HEK293 (cell line): ENCODE results near the gene LHFPL3.

ENCODE experiments used
- CTCF ChIA-PET: fragments of 350-600 bp; formaldehyde crosslinking; extraction: SDS; loops from one replicate; lab custom pipeline; 2021; ENCODE audit warnings: antibody characterized with exemption; lab: Yijun Ruan, JAX
- POLR2A ChIA-PET: fragments of 300-600 bp; formaldehyde crosslinking; extraction: SDS; loops from one replicate; lab custom pipeline; 2020; ENCODE audit warnings: antibody characterized with exemption, inconsistent platforms; lab: Yijun Ruan, JAX
- H3K27ac ChIP-seq: fragments of 200-500 bp; sonication (Bioruptor generic); 2 replicates; pipeline ENCODE4 v1.5.1; 2014; ENCODE audit warnings: low read depth, low read length, control low read depth, inconsistent platforms; ENCODE audit errors: extremely low read depth
- H3K36me3 ChIP-seq, 2 experiments: fragments of 200-500 bp in 1 of 2; sonication (Bioruptor generic) in 1 of 2; 1 replicate in 1 of 2; 2 replicates in 1 of 2; pipeline ENCODE4 v1.5.1; 2014 to 2017; ENCODE audit warnings: inconsistent platforms in 2 of 2, low read length in 2 of 2; ENCODE audit not compliant: control insufficient read depth in 2 of 2, insufficient read depth in 1 of 2
- H3K4me1 ChIP-seq: fragments of 200-500 bp; sonication (Bioruptor generic); 2 replicates; pipeline ENCODE4 v1.5.1; 2014; ENCODE audit warnings: mild to moderate bottlenecking, low read length, inconsistent platforms; ENCODE audit not compliant: control insufficient read depth, insufficient read depth
- H3K4me3 ChIP-seq: 2 replicates; pipeline ENCODE4 v1.5.1; 2011; ENCODE audit warnings: low read depth, mild to moderate bottlenecking, control low read depth, low read length, moderate library complexity
- H3K9me3 ChIP-seq: fragments of 200-500 bp; sonication (Bioruptor generic); 2 replicates; pipeline ENCODE4 v1.5.1; 2014; ENCODE audit warnings: low read depth, low read length, inconsistent platforms; ENCODE audit not compliant: control insufficient read depth, insufficient read depth
- FEZF1 ChIP-seq: fragments of 450-650 bp; formaldehyde crosslinking; IDR thresholded peaks from 2 replicates; pipeline ENCODE4 v1.5.1; 2016; ENCODE audit warnings: missing biosample characterization, missing genetic modification characterization
- GLIS2 ChIP-seq: fragments of 450-650 bp; formaldehyde crosslinking; IDR thresholded peaks from 2 replicates; pipeline ENCODE4 v1.5.1; 2016; ENCODE audit warnings: missing biosample characterization, missing genetic modification characterization
- KLF1 ChIP-seq: fragments of 450-650 bp; formaldehyde crosslinking; IDR thresholded peaks from 2 replicates; pipeline ENCODE4 v1.5.1; 2016; ENCODE audit warnings: missing biosample characterization, missing genetic modification characterization
- KLF16 ChIP-seq: fragments of 450-650 bp; formaldehyde crosslinking; IDR thresholded peaks from 2 replicates; pipeline ENCODE4 v1.5.1; 2017; ENCODE audit warnings: missing biosample characterization, missing genetic modification characterization
- MYNN ChIP-seq: fragments of 450-650 bp; formaldehyde crosslinking; IDR thresholded peaks from 2 replicates; pipeline ENCODE4 v1.5.1; 2016; ENCODE audit warnings: missing biosample characterization, missing genetic modification characterization, borderline replicate concordance
- PRDM4 ChIP-seq: fragments of 450-650 bp; formaldehyde crosslinking; IDR thresholded peaks from 2 replicates; pipeline ENCODE4 v1.5.1; 2017; ENCODE audit warnings: missing biosample characterization, missing genetic modification characterization
- ZBTB20 ChIP-seq: fragments of 450-650 bp; formaldehyde crosslinking; IDR thresholded peaks from 2 replicates; pipeline ENCODE4 v1.5.1; 2016; ENCODE audit warnings: missing biosample characterization, missing genetic modification characterization
- ZFP3 ChIP-seq: fragments of 450-650 bp; formaldehyde crosslinking; IDR thresholded peaks from 2 replicates; pipeline ENCODE4 v1.5.1; 2016; ENCODE audit warnings: low read depth, missing biosample characterization, missing genetic modification characterization
- ZNF10 ChIP-seq: fragments of 450-650 bp; formaldehyde crosslinking; IDR thresholded peaks from 2 replicates; pipeline ENCODE4 v1.5.1; 2017; ENCODE audit warnings: missing biosample characterization, missing genetic modification characterization
- ZNF133 ChIP-seq: fragments of 450-650 bp; formaldehyde crosslinking; IDR thresholded peaks from 2 replicates; pipeline ENCODE4 v1.5.1; 2016; ENCODE audit warnings: missing biosample characterization, missing genetic modification characterization
- ZNF19 ChIP-seq: fragments of 450-650 bp; formaldehyde crosslinking; IDR thresholded peaks from 2 replicates; pipeline ENCODE4; 2016; ENCODE audit warnings: missing biosample characterization, missing genetic modification characterization, low read depth
- ZNF2 ChIP-seq: fragments of 450-650 bp; formaldehyde crosslinking; IDR thresholded peaks from 2 replicates; pipeline ENCODE4 v1.5.1; 2016; ENCODE audit warnings: missing biosample characterization, missing genetic modification characterization
- ZNF23 ChIP-seq: fragments of 450-650 bp; formaldehyde crosslinking; IDR thresholded peaks from 2 replicates; pipeline ENCODE4 v1.5.1; 2016; ENCODE audit warnings: missing biosample characterization, missing genetic modification characterization, borderline replicate concordance
- ZNF239 ChIP-seq: fragments of 450-650 bp; formaldehyde crosslinking; IDR thresholded peaks from 2 replicates; pipeline ENCODE4 v1.5.1; 2016; ENCODE audit warnings: missing biosample characterization, missing genetic modification characterization
- ZNF248 ChIP-seq: fragments of 450-650 bp; formaldehyde crosslinking; IDR thresholded peaks from 2 replicates; pipeline ENCODE4 v1.5.1; 2017; ENCODE audit warnings: missing biosample characterization, missing genetic modification characterization
- ZNF266 ChIP-seq: fragments of 450-650 bp; formaldehyde crosslinking; IDR thresholded peaks from 2 replicates; pipeline ENCODE4 v1.5.1; 2016; ENCODE audit warnings: missing biosample characterization, missing genetic modification characterization, low read depth
- ZNF292 ChIP-seq: fragments of 450-650 bp; formaldehyde crosslinking; IDR thresholded peaks from 2 replicates; pipeline ENCODE4 v1.5.1; 2016; ENCODE audit warnings: low read depth, missing biosample characterization, missing genetic modification characterization, borderline replicate concordance
- ZNF473 ChIP-seq: fragments of 450-650 bp; formaldehyde crosslinking; IDR thresholded peaks from 2 replicates; pipeline ENCODE4 v1.5.1; 2017; ENCODE audit warnings: missing biosample characterization, missing genetic modification characterization
- ZNF513 ChIP-seq: fragments of 450-650 bp; IDR thresholded peaks from 2 replicates; pipeline ENCODE4 v1.5.1; 2018; ENCODE audit warnings: missing biosample characterization, missing genetic modification characterization
- ZNF521 ChIP-seq: fragments of 450-650 bp; formaldehyde crosslinking; IDR thresholded peaks from 2 replicates; pipeline ENCODE4 v1.5.1; 2017; ENCODE audit warnings: missing biosample characterization, mild to moderate bottlenecking, missing genetic modification characterization
- ZNF623 ChIP-seq: fragments of 450-650 bp; formaldehyde crosslinking; IDR thresholded peaks from 2 replicates; pipeline ENCODE4 v1.5.1; 2016; ENCODE audit warnings: missing biosample characterization, missing genetic modification characterization
- ZNF626 ChIP-seq: fragments of 450-650 bp; sonication (Bioruptor Pico); formaldehyde crosslinking; IDR thresholded peaks from 2 replicates; pipeline ENCODE4 v1.5.1; 2018; ENCODE audit warnings: missing biosample characterization, missing genetic modification characterization, inconsistent platforms
- ZNF629 ChIP-seq: fragments of 450-650 bp; formaldehyde crosslinking; IDR thresholded peaks from 2 replicates; pipeline ENCODE4 v1.5.1; 2017; ENCODE audit warnings: missing biosample characterization, missing genetic modification characterization
- ZNF654 ChIP-seq: fragments of 450-650 bp; formaldehyde crosslinking; IDR thresholded peaks from 2 replicates; pipeline ENCODE4 v1.5.1; 2016; ENCODE audit warnings: low read depth, missing biosample characterization, missing genetic modification characterization
- ZNF677 ChIP-seq: fragments of 450-650 bp; IDR thresholded peaks from 2 replicates; pipeline ENCODE4 v1.5.0; 2018; ENCODE audit warnings: missing biosample characterization, mild to moderate bottlenecking, missing genetic modification characterization, moderate library complexity
- ZNF747 ChIP-seq: fragments of 450-650 bp; formaldehyde crosslinking; IDR thresholded peaks from 2 replicates; pipeline ENCODE4 v1.5.1; 2016; ENCODE audit warnings: missing biosample characterization, missing genetic modification characterization
- ZNF777 ChIP-seq: fragments of 450-650 bp; formaldehyde crosslinking; IDR thresholded peaks from 2 replicates; pipeline ENCODE4 v1.5.1; 2017; ENCODE audit warnings: missing biosample characterization, missing genetic modification characterization, borderline replicate concordance
- ZNF837 ChIP-seq: fragments of 450-650 bp; formaldehyde crosslinking; IDR thresholded peaks from 2 replicates; pipeline ENCODE4 v1.5.1; 2016; ENCODE audit warnings: missing biosample characterization, missing genetic modification characterization
- ZSCAN30 ChIP-seq: fragments of 450-650 bp; IDR thresholded peaks from 2 replicates; pipeline ENCODE4 v1.5.1; 2018; ENCODE audit warnings: missing biosample characterization, mild to moderate bottlenecking, missing genetic modification characterization, moderate library complexity
- TF ChIP-seq, protein P1 (sequence below): fragments of 450-650 bp; formaldehyde crosslinking; IDR thresholded peaks from 2 replicates; pipeline ENCODE4 v1.5.1; 2016; ENCODE audit warnings: missing biosample characterization, missing genetic modification characterization
- TF ChIP-seq, protein P2 (sequence below): fragments of 450-650 bp; formaldehyde crosslinking; IDR thresholded peaks from 2 replicates; pipeline ENCODE4 v1.5.1; 2016; ENCODE audit warnings: missing biosample characterization, missing genetic modification characterization
- TF ChIP-seq, protein P3 (sequence below): fragments of 450-650 bp; formaldehyde crosslinking; IDR thresholded peaks from 2 replicates; pipeline ENCODE4 v1.5.1; 2016; ENCODE audit warnings: missing biosample characterization, missing genetic modification characterization

The LHFPL3 gene

DNA sequence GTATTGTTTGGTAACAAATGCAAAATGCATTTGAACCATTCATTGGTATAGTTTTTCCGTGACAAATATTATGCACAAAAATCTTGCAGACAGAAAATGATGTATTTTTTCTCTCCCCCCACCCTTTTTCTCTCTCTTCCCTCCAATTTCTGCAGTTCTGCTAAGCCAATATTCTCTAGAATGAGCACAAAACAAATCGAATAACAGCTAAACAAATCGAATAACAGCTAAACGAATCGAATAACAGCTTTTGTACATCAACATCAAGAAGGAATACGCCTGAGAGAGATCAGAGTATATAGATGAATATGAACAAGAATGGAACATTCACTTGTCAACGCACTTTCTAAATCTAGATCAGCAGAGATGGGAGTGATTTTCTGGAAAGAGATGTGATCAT, 577.6 kb downstream of the LHFPL3 start:
- ChIA-PET POLR2A (no interaction called here), CTCF (interaction anchor here (1.0 to 2.7 kb wide), 5 partner anchors 9 to 675 kb away, joined by 3 to 16 read pairs (median 5); no protein-coding TSS in a partner anchor)
- H3K4me3 ChIP-seq: no peak overlapping the region
- H3K36me3 ChIP-seq: no peaks in the 10 kb centered on the region
- no peak for TF ChIP-seq ZNF10 (tag by site-specific recombination)
- no peak for TF ChIP-seq ZNF521
- no peak for TF ChIP-seq ZNF623 (tag by site-specific recombination)
- no peak for TF ChIP-seq ZNF248
- TF ChIP-seq ZNF626: no peak
- TF ChIP-seq ZNF654: no peak
- TF ChIP-seq GLIS2: no peak
- TF ChIP-seq, protein P1, sequence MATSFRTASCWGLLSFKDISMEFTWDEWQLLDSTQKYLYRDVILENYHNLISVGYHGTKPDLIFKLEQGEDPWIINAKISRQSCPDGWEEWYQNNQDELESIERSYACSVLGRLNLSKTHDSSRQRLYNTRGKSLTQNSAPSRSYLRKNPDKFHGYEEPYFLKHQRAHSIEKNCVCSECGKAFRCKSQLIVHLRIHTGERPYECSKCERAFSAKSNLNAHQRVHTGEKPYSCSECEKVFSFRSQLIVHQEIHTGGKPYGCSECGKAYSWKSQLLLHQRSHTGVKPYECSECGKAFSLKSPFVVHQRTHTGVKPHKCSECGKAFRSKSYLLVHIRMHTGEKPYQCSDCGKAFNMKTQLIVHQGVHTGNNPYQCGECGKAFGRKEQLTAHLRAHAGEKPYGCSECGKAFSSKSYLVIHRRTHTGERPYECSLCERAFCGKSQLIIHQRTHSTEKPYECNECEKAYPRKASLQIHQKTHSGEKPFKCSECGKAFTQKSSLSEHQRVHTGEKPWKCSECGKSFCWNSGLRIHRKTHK (tag by site-specific recombination): no peak
- TF ChIP-seq ZNF473 (tag by site-specific recombination): no peak
- no peak for TF ChIP-seq ZNF777 (tag by site-specific recombination)
- no peak for TF ChIP-seq ZFP3 (tag by site-specific recombination)
- TF ChIP-seq ZNF837 (tag by site-specific recombination): no peak
- no peak for TF ChIP-seq ZNF239 (tag by site-specific recombination)
- TF ChIP-seq ZNF629 (tag by site-specific recombination): no peak
- TF ChIP-seq ZNF513 (tag by site-specific recombination): no peak
- TF ChIP-seq, protein P2, sequence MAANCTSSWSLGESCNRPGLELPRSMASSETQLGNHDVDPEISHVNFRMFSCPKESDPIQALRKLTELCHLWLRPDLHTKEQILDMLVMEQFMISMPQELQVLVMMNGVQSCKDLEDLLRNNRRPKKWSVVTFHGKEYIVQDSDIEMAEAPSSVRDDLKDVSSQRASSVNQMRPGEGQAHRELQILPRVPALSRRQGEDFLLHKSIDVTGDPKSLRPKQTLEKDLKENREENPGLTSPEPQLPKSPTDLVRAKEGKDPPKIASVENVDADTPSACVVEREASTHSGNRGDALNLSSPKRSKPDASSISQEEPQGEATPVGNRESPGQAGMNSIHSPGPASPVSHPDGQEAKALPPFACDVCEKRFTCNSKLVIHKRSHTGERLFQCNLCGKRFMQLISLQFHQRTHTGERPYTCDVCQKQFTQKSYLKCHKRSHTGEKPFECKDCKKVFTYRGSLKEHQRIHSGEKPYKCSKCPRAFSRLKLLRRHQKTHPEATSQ: no peak
- no peak for TF ChIP-seq KLF1 (tag by site-specific recombination)
- TF ChIP-seq MYNN (tag by site-specific recombination): no peak
- TF ChIP-seq ZSCAN30: no peak
- TF ChIP-seq ZNF677 (tag by site-specific recombination): no peak
- H3K9me3 ChIP-seq: no peaks in the 10 kb centered on the region
- no peak overlapping the region for H3K27ac ChIP-seq
- no peaks in the 10 kb centered on the region for H3K4me1 ChIP-seq

- H3K36me3 ChIP-seq: no peaks in the 10 kb centered on the region
- ChIA-PET POLR2A (no interaction called here), CTCF (interaction anchor here (1.0 to 2.7 kb wide), 4 partner anchors 9 to 23 kb away, joined by 4 to 16 read pairs (median 6); no protein-coding TSS in a partner anchor)
- H3K4me1 ChIP-seq: no peaks in the 10 kb centered on the region
- no peak overlapping the region for H3K4me3 ChIP-seq
- no peaks in the 10 kb centered on the region for H3K9me3 ChIP-seq
- no peak overlapping the region for H3K27ac ChIP-seq
- TF ChIP-seq ZNF747 (tag by site-specific recombination) (no peak), ZNF133 (tag by site-specific recombination) (no peak), ZNF266 (tag by site-specific recombination) (no peak), ZNF292 (no peak), PRDM4 (no peak), KLF16 (no peak), ZBTB20 (tag by site-specific recombination) (no peak), ZNF23 (tag by site-specific recombination) (no peak), ZNF19 (tag by site-specific recombination) (no peak), ZNF2 (tag by site-specific recombination) (no peak), FEZF1 (no peak)
- TF ChIP-seq, protein P3, sequence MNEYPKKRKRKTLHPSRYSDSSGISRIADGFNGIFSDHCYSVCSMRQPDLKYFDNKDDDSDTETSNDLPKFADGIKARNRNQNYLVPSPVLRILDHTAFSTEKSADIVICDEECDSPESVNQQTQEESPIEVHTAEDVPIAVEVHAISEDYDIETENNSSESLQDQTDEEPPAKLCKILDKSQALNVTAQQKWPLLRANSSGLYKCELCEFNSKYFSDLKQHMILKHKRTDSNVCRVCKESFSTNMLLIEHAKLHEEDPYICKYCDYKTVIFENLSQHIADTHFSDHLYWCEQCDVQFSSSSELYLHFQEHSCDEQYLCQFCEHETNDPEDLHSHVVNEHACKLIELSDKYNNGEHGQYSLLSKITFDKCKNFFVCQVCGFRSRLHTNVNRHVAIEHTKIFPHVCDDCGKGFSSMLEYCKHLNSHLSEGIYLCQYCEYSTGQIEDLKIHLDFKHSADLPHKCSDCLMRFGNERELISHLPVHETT (tag by site-specific recombination): no peak
These were observed 578.2 kb downstream of the LHFPL3 start for GRCh38 chr7:104906556-104906955.
